K562 (cell line): ENCODE measurements around the gene HOXB6. TPM values are rescaled to one million over a fixed set of nuclear protein-coding genes. Genes with fewer than 3 reads are reported as not detected.

Experiments used
- ATAC-seq: fragments of 200-7000 bp; cut with Tn5 transposase; 3 replicates; pipeline ENCODE4 v1.9.1; 2020; ENCODE audit warnings: moderate library complexity
- BruUV-seq: library from RNA; stranded (reverse); fragments of 400-500 nt; replicated peaks from 2 replicates; lab custom pipeline; 2021; lab: Mats Ljungman, UMichigan
- CTCF ChIA-PET: fragments of 300-600 bp; formaldehyde crosslinking; extraction: SDS; loops from one replicate; lab custom pipeline; 2021; ENCODE audit warnings: low intra/inter-chr PET ratio; lab: Yijun Ruan, JAX
- POLR2A ChIA-PET: fragments of 300-600, 350-650 bp; sonication (Branson Sonifier 250); formaldehyde crosslinking; extraction: SDS; loops from one replicate; lab custom pipeline; 2021; ENCODE audit warnings: antibody characterized with exemption, inconsistent platforms; lab: Yijun Ruan, JAX
- DNase-seq, 4 experiments: peaks; one replicate each; pipeline versions ENCODE4 v3.0.0 to v3.0.0-alpha.2; 2011 to 2018; ENCODE audit warnings: low spot score in 3 of 4, mixed read lengths in 3 of 4; ENCODE audit errors: extremely low read depth in 1 of 4
- FAIRE-seq: peaks from 2 replicates; lab custom pipeline; 2011; peaks lifted over from hg19 to GRCh38; lab: Jason Lieb, UNC
- H2AFZ ChIP-seq: 2 replicates; pipeline ENCODE4 v1.6.0; 2011; ENCODE audit warnings: low read depth, low read length, control low read depth, inconsistent platforms
- H3K27ac ChIP-seq: fragments of 200-600 bp; 3 replicates; pipeline ENCODE4 v1.8.0; 2011; ENCODE audit warnings: low read depth, mild to moderate bottlenecking, control low read depth, inconsistent platforms, low read length, moderate library complexity, mixed read lengths; ENCODE audit errors: extremely low read depth
- H3K27me3 ChIP-seq, 2 experiments: fragments of 300-600 bp in 1 of 2; 2 replicates in 1 of 2; 3 replicates in 1 of 2; pipeline versions ENCODE4 v1.6.0 to v1.8.0; 2011; ENCODE audit warnings: inconsistent platforms in 2 of 2, low read length in 2 of 2, mild to moderate bottlenecking in 1 of 2, mixed read lengths in 1 of 2, moderate library complexity in 1 of 2; ENCODE audit not compliant: control insufficient read depth in 2 of 2, insufficient read depth in 2 of 2
- H3K36me3 ChIP-seq: fragments of 300-600 bp; 3 replicates; pipeline ENCODE4 v1.8.0; 2011; ENCODE audit warnings: mild to moderate bottlenecking, low read length, inconsistent platforms; ENCODE audit not compliant: control insufficient read depth, insufficient read depth
- H3K4me1 ChIP-seq, 2 experiments: fragments of 200-600 bp in 1 of 2; replicated peaks in 1 of 2; 2 replicates in 1 of 2; 3 replicates in 1 of 2; pipeline versions ENCODE4 v1.5.1 to v1.8.0; 2011; ENCODE audit warnings: inconsistent platforms in 2 of 2, low read length in 2 of 2, mild to moderate bottlenecking in 1 of 2, mixed read lengths in 1 of 2, moderate library complexity in 1 of 2; ENCODE audit not compliant: control insufficient read depth in 2 of 2, insufficient read depth in 2 of 2
- H3K4me2 ChIP-seq: 2 replicates; pipeline ENCODE4 v1.6.1; 2011; ENCODE audit warnings: low read length, control low read depth, inconsistent platforms, mixed read lengths; ENCODE audit not compliant: insufficient read depth
- H3K4me3 ChIP-seq: fragments of 200-600 bp; sonication (generic), shearing (Covaris generic); 2 replicates; pipeline ENCODE4 v1.5.1; 2016; ENCODE audit warnings: control low read depth, inconsistent platforms
- H3K79me2 ChIP-seq: fragments of 200-600 bp; 3 replicates; pipeline ENCODE4 v1.8.0; 2011; ENCODE audit warnings: low read length, inconsistent platforms; ENCODE audit not compliant: control insufficient read depth, insufficient read depth
- H3K9ac ChIP-seq, 2 experiments: 2 replicates each; pipeline versions ENCODE4 v1.6.0 to v1.6.1; 2011; ENCODE audit warnings: low read depth in 2 of 2, low read length in 2 of 2, control low read depth in 1 of 2, inconsistent platforms in 1 of 2, mild to moderate bottlenecking in 1 of 2, mixed read lengths in 1 of 2; ENCODE audit not compliant: insufficient read depth in 1 of 2
- H3K9me1 ChIP-seq: one replicate; pipeline ENCODE4 v1.6.0; 2011; ENCODE audit warnings: inconsistent platforms, mild to moderate bottlenecking, low read length, moderate library complexity; ENCODE audit not compliant: control insufficient read depth, insufficient read depth
- H3K9me3 ChIP-seq: replicated peaks from 2 replicates; pipeline ENCODE4 v1.5.1; 2011; ENCODE audit warnings: low read depth, low read length, inconsistent platforms; ENCODE audit not compliant: control insufficient read depth, insufficient read depth
- H4K20me1 ChIP-seq: replicated peaks from 2 replicates; pipeline ENCODE4 v1.6.1; 2011; ENCODE audit warnings: low read length, inconsistent platforms, mixed read lengths; ENCODE audit not compliant: control insufficient read depth, insufficient read depth
- CREBBP ChIP-seq: IDR thresholded peaks from one replicate; pipeline ENCODE4 v1.6.1; 2012; ENCODE audit warnings: low read depth, mild to moderate bottlenecking, control low read depth, inconsistent platforms, low read length
- DDX20 ChIP-seq: fragments of 450-650 bp; IDR thresholded peaks from 2 replicates; pipeline ENCODE4 v1.6.1; 2016; ENCODE audit warnings: missing genetic modification characterization, low read depth, mild to moderate bottlenecking, missing compliant biosample characterization, moderate library complexity
- KDM2B ChIP-seq: fragments of 250-450 bp; sonication (Bioruptor Pico); IDR thresholded peaks from 2 replicates; pipeline ENCODE4 v1.8.0; 2021; ENCODE audit warnings: mild to moderate bottlenecking, moderate library complexity
- NR1H2 ChIP-seq: sonication (generic); formaldehyde crosslinking; IDR thresholded peaks from 2 replicates; pipeline ENCODE4 v1.4.0; 2020; ENCODE audit warnings: mild to moderate bottlenecking, missing genetic modification reagents
- ZFP36 ChIP-seq: fragments of 150-350 bp; IDR thresholded peaks from 2 replicates; pipeline ENCODE4 v1.6.1; 2018; ENCODE audit warnings: low read length, low read depth; ENCODE audit not compliant: partially characterized antibody
- ZNF764 ChIP-seq: fragments of 250-450 bp; sonication (Bioruptor Pico); IDR thresholded peaks from 2 replicates; pipeline ENCODE4 v1.4.0; 2020; ENCODE audit warnings: low read depth, mild to moderate bottlenecking, moderate library complexity
- WGBS: fragments of 100-300 bp; shearing (Covaris generic); methylation state at CpG from one replicate; pipeline ENCODE4 v1.1.6; 2016; ENCODE audit warnings: low coverage, mixed read lengths; ENCODE audit not compliant: insufficient coverage; ENCODE audit errors: missing lambda C conversion rate; 5-methylcytosine and 5-hydroxymethylcytosine counted together
- in situ Hi-C: fragments of 300-500 bp; cut with MboI; formaldehyde crosslinking; loops from 4 replicates; pipeline ENCODE4 v1.15.0; 2018; ENCODE audit warnings: inconsistent platforms, mixed read lengths
- intact Hi-C: fragments of 100-400 bp; cut with micrococcal nuclease; formaldehyde crosslinking; loops from 2 replicates; pipeline ENCODE4 v1.14.2; 2022
- polyA plus RNA-seq, 8 experiments: library from polyadenylated mRNA; depleted of rRNA in 4 of 8; stranded (reverse) in 5 of 8; unstranded in 3 of 8; fragments of >200 nt; fragmentation: Nextera tagmentation in 2 of 8; fragmentation: Illumina TruSeq in 1 of 8; extraction: Ambion mirVana in 2 of 8; extraction: Trizol in 1 of 8; gene quantifications; 2 replicates each; pipeline versions ENCODE4 v1.2.1 to v1.2.3, GENCODE V29; 2011 to 2014; ENCODE audit warnings: inconsistent platforms in 1 of 8, missing spikeins in 1 of 8
- total RNA-seq, 7 experiments: library from RNA; depleted of rRNA in 6 of 7; stranded (reverse); fragments of >200 nt in 6 of 7; fragmentation: Illumina TruSeq in 2 of 7; extraction: Trizol in 2 of 7; gene quantifications; 2 replicates each; pipeline versions ENCODE4 v1.2.1 to v1.2.3, GENCODE V29; 2011 to 2021; ENCODE audit warnings: low replicate concordance in 1 of 7
- TF ChIP-seq, protein P1 (sequence below): sonication (generic); formaldehyde crosslinking; IDR thresholded peaks from 2 replicates; pipeline ENCODE4 v1.8.0; 2022; ENCODE audit warnings: mild to moderate bottlenecking, missing genetic modification reagents

HOXB6 gene
- total and polyA plus RNA-seq, 9 of the 15 experiments (the other 6 are each of a cell fraction or from before 2014, with no cell fraction given): 1.2 to 14.8 (median 4.9) TPM

- H4K20me1 ChIP-seq: no peaks in the 10 kb centered on the region
- CTCF ChIA-PET: no interaction called here
- H3K27ac ChIP-seq: no peak overlapping the region; the same call in 2 of the 3 replicates
- ATAC-seq: no peak
- TF ChIP-seq DDX20 (tag) (no peak), ZNF764 (CRISPR knock-in tag) (no peak), ZFP36 (no peak), NR1H2 (CRISPR knock-in tag) (no peak), CREBBP (no peak), KDM2B (CRISPR knock-in tag) (no peak)
- TF ChIP-seq, protein P1, sequence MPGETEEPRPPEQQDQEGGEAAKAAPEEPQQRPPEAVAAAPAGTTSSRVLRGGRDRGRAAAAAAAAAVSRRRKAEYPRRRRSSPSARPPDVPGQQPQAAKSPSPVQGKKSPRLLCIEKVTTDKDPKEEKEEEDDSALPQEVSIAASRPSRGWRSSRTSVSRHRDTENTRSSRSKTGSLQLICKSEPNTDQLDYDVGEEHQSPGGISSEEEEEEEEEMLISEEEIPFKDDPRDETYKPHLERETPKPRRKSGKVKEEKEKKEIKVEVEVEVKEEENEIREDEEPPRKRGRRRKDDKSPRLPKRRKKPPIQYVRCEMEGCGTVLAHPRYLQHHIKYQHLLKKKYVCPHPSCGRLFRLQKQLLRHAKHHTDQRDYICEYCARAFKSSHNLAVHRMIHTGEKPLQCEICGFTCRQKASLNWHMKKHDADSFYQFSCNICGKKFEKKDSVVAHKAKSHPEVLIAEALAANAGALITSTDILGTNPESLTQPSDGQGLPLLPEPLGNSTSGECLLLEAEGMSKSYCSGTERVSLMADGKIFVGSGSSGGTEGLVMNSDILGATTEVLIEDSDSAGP (CRISPR knock-in tag): no peak
- TF ChIP-seq, all 486 proteins: peak for 0
- intact Hi-C loops: no loop called here
- Histone ChIP-seq H3K79me2 (peaks cover 46% of the 10 kb centered on the region), H2AFZ (no peak overlapping the region), H3K27me3 (no peaks in the 10 kb centered on the region), H3K4me2 (no peak overlapping the region), H3K9ac (peak overlapping the region in 1 of 2 experiments; percentile 54; a peak in 1 of 4 replicates), H3K4me3 (no peak overlapping the region), H3K9me3 (no peaks in the 10 kb centered on the region), H3K36me3 (peaks cover 73% of the 10 kb centered on the region; the same call in 2 of the 3 replicates), H3K9me1 (peaks cover 6% of the 10 kb centered on the region), H3K4me1 (peaks cover 38 to 44% of the 10 kb centered on the region in 2 experiments)
- no TSS peak for BruUV-seq
- DNase-seq: no peak
- WGBS: 91% methylated on average over 2 of the region's 2 CpGs
- in situ Hi-C loops: no loop called here
- POLR2A ChIA-PET: interaction anchor here (1.2 to 2.1 kb wide), 2 partner anchors 9 to 11 kb away, joined by 8 to 12 read pairs; no protein-coding TSS in a partner anchor
- FAIRE-seq: no peak
Measured at GRCh38 chr17:48558831-48559121, 46.0 kb downstream of the HOXB6 start.
